ENCODE data around the gene RNF224.

GRCh38 chr9:137227853-137228505 is 677 bp downstream of the RNF224 start:
- TF ChIP-seq CTCF (conservative IDR thresholded peaks at IDR 0.05; ENCODE audit: low read depth, low read length) (no peak), EZH2 (IDR thresholded peaks at IDR 0.05; ENCODE audit: low read length, unreplicated experiment) (no peak), EZH2phosphoT487 (IDR thresholded peaks at IDR 0.05; ENCODE audit: borderline replicate concordance, low read length) (no peak)

Measured in PC-3 (cell line).